CD4-positive, alpha-beta T cell treated with Interleukin-21 for 1 hour (primary cell): ENCODE measurements around the gene RGL2.
A peak's percentile ranks its signal among the peaks of the same experiment; 100 is the strongest.

Experiments
- DNase-seq: peaks from one replicate; pipeline ENCODE4 v3.0.0-alpha.2; 2020

Gene RGL2

DNA sequence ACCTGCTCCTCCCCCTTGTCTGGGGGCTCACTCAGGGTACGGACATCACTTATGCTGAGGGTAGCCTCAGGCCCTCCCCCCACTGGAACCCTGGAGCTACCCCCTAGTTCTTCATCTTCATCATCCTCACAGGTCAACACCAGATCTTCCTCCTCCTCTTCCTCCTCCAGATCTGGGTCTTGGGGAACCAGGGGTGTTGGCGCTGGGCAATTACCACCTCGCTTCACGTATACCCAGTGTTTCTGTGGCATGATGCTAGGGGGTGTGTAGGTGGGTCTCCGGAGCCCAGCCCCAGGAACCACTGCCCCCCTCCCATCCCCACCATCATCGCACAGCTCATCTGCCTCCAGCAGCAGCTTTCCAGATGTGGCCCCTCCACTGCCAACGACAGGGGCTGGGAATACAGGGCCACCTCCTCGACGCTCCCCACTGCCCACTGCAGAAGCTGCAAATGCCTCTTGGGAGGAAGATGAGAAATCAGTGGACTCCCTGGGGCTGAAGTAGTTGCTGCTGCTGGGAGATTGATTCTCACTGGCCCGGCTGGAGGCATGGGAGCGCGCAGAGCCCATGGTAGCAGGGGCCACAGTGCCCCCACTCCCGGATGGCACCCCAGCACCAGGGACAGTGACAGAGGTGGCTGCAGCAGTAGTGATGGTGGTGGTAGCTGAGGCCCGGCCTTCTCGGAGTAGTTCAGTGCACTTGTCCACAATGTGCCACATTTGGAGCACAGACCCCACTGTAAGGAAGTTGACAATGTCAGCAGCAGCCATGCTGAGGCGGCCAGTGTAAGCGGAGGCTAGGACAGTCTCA lies 17.3 kb upstream of the RGL2 start:
- DNase-seq, result no peak

- no peak for DNase-seq
Observed at GRCh38 chr6:33314943-33315792, 16.4 kb upstream of the RGL2 start.

DNA sequence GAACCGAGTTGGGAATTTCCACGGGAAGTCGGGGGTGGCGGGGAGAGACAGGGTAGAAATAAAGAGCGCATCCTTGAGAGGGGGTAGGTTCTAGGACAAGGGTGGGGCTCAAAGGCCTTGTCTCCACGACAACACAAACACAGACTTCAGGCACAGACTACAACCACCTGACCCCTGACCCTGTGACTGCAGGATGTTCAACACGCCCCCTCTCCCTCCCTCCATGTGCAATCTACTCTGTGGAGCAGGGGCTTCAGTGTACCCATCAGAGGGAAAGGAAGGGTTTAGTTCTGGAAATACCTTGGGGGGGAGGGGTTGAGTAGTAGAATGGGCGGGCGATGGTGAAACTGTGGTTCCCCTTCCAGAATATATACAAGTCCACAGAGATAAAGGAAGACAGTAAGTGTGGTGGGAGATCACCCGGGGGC lies 15.8 kb upstream of the RGL2 start:
- peak; percentile 92 for DNase-seq

DNA sequence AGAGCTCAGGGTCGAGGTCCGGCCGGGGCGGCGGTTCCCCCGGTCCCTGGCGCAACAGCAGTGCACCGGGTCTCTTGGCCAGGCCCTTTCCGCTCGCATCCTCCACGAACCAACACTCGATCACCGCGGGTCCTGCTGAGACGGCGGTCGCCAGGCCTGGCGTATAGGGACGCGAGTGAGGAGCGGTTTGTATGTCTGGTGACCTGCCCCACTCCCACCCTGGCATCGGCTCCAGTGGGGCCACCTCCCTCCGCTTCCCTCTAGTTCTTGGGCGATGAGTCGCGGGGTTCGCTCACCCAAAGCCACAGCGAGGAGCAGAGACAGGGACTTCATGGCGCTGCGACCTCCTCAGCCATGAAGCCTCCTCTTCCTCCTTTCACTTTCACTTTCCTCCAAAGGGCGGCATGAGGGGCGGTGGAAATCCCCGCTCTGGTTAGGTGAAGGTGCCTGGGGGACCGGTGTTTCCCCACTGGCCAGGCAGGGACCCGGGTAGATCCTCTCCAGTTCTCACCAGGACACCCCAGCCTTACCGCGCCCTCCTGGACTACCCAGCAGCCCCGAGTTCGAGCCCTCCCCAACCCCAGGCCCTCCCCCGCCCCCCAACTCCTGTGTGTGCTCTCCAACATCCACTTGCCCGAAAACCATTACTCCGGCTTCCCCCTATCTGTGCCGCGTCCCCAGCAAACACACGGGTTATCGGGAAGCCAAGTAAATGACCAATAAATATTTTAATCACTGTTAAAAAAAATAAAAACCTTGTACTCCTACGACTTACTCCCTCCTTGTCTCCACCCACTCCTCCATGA lies 15.2 kb upstream of the RGL2 start, which contains the start of gene TAPBP:
TSS of gene TAPBP (minus strand) at position 370 of the 806 bp plus-strand sequence. CDS start at position 333, 37 bp downstream.
- peak; percentile 95 for DNase-seq

GRCh38 chr6:33313105-33313708 lies 14.5 kb upstream of the RGL2 start:
- peak; percentile 44 for DNase-seq

- peak; percentile 95 for DNase-seq
Observed at GRCh38 chr6:33312361-33313104, 13.8 kb upstream of the RGL2 start.

DNA sequence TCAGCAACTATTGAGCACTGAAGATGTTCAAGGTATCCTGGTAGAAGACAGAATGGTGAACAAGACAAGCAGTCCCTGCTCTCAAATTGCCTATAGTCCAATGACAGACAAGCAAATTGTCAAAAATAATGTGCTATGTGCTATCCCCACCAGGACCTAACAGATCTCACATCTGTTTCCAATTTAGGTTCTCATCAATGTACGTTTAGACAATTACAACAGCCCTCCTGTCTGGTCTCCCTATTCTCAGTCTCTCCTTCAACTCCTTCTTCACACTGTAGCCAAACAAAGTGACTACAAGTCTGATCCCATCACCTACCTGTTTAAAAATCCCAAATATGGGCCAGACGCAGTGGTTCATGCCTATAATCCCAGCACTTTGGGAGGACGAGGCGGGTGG lies 7.6 kb upstream of the RGL2 start:
- no peak for DNase-seq

DNA sequence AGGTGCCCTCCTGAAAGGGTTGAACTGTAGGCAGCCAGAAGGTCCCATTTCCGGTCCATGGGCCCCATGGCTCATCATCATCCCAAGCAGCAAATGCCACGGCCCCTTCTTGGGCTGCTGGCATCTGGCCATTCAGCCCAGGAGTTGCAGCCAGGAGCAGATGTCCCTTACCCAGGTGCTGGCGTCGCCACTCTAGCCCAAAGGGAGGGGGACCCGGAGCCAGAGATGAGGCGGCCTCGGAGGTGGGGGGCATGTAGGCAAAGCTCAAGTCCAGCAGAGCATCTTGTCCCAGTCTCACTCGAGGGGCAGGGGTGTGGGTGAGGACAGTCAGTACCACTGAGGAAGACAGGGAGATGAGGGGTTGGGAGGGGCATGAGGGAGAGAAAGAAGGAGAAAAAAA lies 6.3 kb upstream of the RGL2 start:
- DNase-seq, result no peak

- DNase-seq, result no peak
Observed at GRCh38 chr6:33304216-33304615, 5.5 kb upstream of the RGL2 start.

GRCh38 chr6:33301877-33302276 lies 3.1 kb upstream of the RGL2 start:
- no peak for DNase-seq

DNA sequence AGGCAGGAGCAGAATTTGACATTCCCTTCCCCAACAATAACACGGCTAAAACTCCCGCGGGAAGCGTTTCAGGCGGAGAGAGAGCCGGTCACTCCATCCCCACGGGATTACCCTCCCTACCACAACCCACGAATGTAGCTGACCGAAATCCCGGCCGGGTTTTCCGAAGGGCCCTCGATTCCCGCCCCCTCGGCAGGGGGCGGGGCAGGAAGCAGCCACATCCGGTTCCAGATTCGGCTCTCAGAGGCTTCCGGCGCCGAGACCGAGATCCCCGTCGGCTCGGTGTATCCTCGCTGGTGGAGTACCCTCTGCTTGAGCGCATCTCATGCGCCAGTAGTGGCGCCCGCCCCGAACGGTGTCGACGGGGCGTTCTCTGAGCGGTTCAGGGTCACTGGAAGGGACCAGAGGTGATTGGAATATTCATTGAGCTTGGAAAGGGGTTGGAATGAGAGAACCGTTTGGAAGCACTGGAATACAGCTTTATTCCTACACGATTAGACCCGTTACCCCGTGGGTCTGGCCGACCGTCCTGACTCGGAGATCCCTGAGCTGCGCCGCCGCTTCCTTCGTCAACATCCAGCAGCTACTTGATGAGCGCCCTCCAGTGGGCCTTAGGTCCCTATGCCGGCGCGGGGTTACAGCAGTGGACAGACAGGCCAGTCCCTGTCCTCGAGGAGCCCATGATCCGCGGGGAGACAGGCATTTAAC lies 649 bp upstream of the RGL2 start:
- peak; percentile 95 for DNase-seq

DNA sequence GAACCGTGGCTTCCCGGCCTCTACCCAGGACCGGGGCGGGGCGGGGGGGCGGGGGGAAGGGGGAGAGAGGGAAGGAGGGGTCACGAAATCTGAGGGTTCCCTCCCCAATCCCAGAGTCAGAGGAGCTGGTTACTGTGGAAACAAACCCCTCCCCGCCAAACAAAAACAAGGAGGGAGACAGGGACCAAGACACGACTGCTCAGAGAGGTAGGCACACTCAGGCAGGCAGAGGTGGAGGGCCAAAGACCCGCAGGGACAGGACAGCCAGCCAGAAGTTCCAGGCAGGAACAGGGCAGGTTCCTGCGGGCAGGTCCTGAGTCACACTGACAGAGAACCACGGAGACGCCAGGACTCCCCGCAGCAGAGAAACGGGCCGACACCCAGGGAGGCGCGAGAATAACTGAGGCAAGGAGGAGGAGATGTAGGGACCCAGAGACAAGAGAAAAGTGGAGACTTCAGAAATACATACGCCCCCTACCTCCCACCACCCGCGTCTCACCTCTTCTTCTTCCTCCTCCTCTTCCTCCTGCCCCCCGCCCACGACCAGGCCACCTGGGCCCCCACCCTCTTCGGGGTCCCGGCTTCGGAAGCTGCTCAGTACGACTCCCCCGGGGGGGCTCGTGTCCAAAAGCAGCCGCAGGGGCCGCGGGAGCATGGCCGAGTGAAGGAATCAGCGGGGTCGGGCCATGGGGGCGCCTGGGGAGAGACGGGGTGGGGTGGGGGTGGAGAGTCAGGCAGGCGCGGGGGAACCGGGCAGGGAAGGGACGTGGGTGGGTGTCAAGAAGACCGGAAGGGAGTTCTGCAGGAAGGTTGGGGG lies 578 bp downstream of the RGL2 start:
- peak; percentile 87 for DNase-seq

GRCh38 chr6:33297406-33297955 lies 1.3 kb downstream of the RGL2 start:
- DNase-seq, result no peak

DNA sequence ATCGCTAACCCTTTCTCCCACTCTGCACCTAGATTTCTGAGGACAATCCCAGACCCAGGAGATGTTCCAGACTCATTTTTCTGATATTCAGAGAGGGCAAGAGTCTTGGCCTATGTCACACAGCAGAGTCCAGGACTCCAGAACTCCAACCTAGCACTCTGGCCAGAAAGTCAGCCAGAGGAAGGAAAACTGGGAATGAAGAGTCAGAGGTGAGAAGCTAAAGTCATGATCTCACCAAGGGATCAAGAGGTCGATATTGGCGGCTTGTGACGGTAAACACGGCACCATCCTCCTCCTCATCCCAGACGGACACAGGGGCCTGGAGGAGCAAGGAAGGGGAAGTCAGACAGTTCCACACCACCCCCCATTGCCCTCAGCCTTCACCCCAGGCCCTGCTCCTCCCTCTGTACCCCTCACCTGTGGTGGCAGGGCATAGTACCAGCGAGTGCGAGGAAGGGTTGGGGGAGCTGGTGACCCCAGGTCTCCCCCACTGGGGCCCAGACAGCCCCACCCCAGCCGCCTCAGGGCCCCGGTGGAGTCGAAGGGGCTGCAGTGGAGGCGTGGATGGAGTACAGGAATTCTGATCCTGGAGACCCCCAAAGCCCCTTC lies 1.8 kb downstream of the RGL2 start:
- DNase-seq, result no peak

DNA sequence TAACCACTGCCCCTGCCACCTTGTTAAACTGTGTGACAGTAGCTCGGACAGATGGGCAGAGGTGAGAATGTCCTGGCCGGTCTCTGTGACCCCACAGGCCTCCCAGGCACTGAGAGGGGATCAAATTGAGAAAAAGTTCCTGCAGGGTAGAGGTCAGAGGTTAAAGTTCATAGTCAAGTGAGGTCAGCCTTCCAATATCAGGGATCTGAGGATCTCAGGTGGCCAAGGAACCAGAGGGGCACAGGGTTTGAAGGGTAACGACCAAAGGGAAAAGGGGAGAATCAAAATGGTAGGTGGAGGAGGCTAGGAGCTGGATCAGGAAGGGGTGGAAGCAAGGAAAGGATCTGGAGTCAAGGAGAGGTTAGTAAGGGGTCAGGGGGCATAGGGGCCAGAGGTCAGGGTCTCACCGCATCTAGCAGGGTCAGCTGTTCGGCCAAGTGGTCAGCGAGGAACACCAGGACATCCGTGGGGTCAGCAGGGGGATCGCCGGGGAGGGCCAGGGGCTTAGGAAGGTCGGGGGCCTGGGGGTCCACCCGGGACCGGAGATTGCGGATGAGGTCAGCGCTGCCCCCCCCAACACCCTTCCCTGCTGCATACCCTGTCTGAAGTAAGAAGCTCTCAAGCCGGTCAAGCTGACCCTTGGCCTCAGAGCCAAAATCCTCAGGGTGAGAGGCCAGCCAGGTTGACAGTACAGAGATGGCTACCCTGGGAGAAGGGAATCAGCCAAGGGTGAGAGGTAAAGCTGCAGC lies 2.9 kb downstream of the RGL2 start:
- DNase-seq, result no peak

DNA sequence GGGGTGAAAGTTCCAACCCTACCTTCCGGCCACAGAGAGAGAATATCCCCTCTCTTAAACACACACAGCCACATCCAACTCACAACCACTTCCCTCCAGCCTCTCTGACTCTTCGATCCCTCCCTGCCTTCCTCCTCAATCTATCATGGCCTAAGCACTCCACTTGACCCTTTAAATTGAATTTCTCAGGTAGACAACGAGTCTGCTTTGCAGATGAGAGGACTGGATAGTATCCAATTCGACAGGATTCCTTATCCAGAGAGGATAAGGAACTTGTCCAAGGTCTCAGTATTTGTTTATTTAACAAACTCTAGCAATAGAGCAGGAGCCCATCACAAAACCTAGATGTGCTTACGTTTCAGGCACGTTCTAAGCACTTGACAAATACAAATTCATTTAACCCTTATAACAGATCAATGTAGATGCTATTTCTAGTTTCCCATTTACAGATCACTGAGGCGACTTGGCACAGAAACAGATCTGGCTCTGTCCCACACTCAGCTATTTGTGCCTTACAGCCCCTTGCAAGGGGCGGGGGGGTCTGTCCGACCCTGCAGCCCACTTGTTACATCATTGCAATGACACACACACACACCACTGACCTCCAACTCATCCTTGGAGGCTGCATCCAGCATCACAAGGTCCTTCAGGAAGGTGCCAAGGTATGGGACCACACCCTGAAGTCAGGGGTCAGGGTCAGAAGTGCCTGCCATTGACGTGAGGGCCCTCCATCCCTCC lies 4.5 kb downstream of the RGL2 start:
- DNase-seq, result no peak

- no peak for DNase-seq
Observed at GRCh38 chr6:33292996-33293682, 5.6 kb downstream of the RGL2 start.
